NCI-H187 (cell line): ENCODE data around the gene MYLK.
"Not testable (repeated sequence)": the region's sequence is repeated elsewhere in the genome, so short reads cannot be mapped to it uniquely, and the experiment has no call there.

Source experiments
- DNase-seq, 2 experiments: peaks; one replicate each; lab custom pipeline; 2025; lab: John Stamatoyannopoulos, UW

The MYLK gene

GRCh38 chr3:123721095-123721689, 162.9 kb downstream of the MYLK start:
- not testable (repeated sequence) for DNase-seq

GRCh38 chr3:123720638-123721037, 163.5 kb downstream of the MYLK start:
- DNase-seq = no peak

GRCh38 chr3:123719862-123720453, 164.2 kb downstream of the MYLK start:
- DNase-seq = no peak

GRCh38 chr3:123719061-123719756, 164.9 kb downstream of the MYLK start:
- DNase-seq = peak; percentile 1 to 32

GRCh38 chr3:123718108-123718507, 166.0 kb downstream of the MYLK start:
- no peak for DNase-seq

- not testable (repeated sequence) for DNase-seq
These were observed 166.7 kb downstream of the MYLK start for GRCh38 chr3:123717451-123717850.

GRCh38 chr3:123716411-123716810, 167.7 kb downstream of the MYLK start:
- no peak for DNase-seq

- DNase-seq = no peak
These were observed 170.9 kb downstream of the MYLK start for GRCh38 chr3:123713211-123713610.

GRCh38 chr3:123712077-123712860, 171.9 kb downstream of the MYLK start:
- DNase-seq = no peak

- no peak for DNase-seq
These were observed 172.8 kb downstream of the MYLK start for GRCh38 chr3:123711356-123711755.

GRCh38 chr3:123708531-123708930, 175.6 kb downstream of the MYLK start:
- no peak for DNase-seq

- DNase-seq = not testable (repeated sequence)
These were observed 176.5 kb downstream of the MYLK start for GRCh38 chr3:123707641-123708040.

- DNase-seq = no peak
These were observed 177.3 kb downstream of the MYLK start for GRCh38 chr3:123706871-123707270.

GRCh38 chr3:123705488-123706285, 178.4 kb downstream of the MYLK start:
- no peak for DNase-seq

GRCh38 chr3:123703663-123704062, 180.5 kb downstream of the MYLK start:
- not testable (repeated sequence) for DNase-seq

GRCh38 chr3:123702720-123703119, 181.4 kb downstream of the MYLK start:
- no peak for DNase-seq

- DNase-seq = not testable (repeated sequence)
These were observed 182.1 kb downstream of the MYLK start for GRCh38 chr3:123702057-123702456.

GRCh38 chr3:123700791-123701722, 183.1 kb downstream of the MYLK start:
- no peak for DNase-seq

- no peak for DNase-seq
These were observed 185.3 kb downstream of the MYLK start for GRCh38 chr3:123698813-123699212.

- no peak for DNase-seq
These were observed 187.3 kb downstream of the MYLK start for GRCh38 chr3:123696808-123697207.
